Skeletal muscle satellite cell (primary cell): ENCODE data around the gene CLCN7.
A peak's percentile ranks its signal among the peaks of the same experiment; 100 is the strongest.

Source experiments
- H3K27me3 ChIP-seq: 2 replicates; pipeline ENCODE4 v1.7.0; 2013; ENCODE audit warnings: low read length; ENCODE audit not compliant: control insufficient read depth, insufficient read depth
- H3K36me3 ChIP-seq: 2 replicates; pipeline ENCODE4 v1.7.0; 2013; ENCODE audit warnings: mild to moderate bottlenecking, control low read depth, low read length; ENCODE audit not compliant: insufficient read depth
- H3K4me1 ChIP-seq: 2 replicates; pipeline ENCODE4 v1.7.0; 2013; ENCODE audit warnings: low read length; ENCODE audit not compliant: control insufficient read depth, insufficient read depth
- H3K4me2 ChIP-seq: 2 replicates; pipeline ENCODE4 v1.7.0; 2013; ENCODE audit warnings: mild to moderate bottlenecking, low read length
- H3K4me3 ChIP-seq: 2 replicates; pipeline ENCODE4 v1.7.0; 2013; ENCODE audit warnings: low read length
- H3K9ac ChIP-seq: 2 replicates; pipeline ENCODE4 v1.7.0; 2013; ENCODE audit warnings: mild to moderate bottlenecking, low read depth, low read length, moderate library complexity
- H3K9me3 ChIP-seq: replicated peaks from 2 replicates; pipeline ENCODE4 v1.7.0; 2013; ENCODE audit warnings: mild to moderate bottlenecking, control low read depth, low read length

CLCN7 gene

DNA sequence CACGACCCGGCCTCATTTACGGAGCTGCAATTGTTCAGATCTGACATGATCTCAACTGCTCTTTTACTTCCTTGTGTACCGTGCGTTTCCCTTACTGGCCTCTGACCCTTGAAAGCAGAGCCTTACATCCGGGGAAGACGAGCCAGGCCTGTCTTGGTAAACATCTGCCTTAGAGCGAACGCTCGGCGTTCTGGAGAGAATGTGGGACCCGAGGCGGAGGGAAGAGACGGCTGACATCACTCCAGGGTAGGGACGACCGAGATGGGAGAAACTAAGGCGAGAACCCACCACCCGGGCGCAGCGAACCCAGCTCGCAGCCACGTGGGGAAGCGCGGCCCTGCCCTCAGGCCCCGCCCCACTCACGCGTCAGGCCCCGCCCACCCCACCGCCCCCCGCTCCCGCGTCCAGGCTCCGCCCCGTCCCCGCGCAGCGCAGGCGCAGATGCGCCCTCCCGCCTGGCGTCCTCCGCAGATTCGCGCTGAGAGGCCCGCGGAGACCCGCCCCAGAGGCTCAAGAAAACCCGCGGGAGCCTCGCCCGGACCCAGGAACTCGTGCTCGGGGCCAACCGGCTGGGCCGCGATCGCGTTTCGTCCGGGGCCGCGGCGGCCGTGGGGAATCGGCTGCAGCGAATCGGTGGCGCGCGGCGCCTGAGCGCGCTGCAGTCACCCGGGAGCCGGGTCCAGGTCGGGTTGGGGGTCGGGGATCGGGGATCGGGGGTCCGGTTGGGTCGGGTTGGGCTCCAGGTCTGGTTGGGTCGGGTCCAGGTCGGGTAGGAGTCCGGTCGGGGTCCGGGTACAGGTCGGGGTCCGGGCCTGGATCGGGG is 18.3 kb upstream of the CLCN7 start, which contains the start of gene TELO2:
TELO2 (plus strand) TSS at position 438 of the 823 bp plus-strand sequence. CDS start 922 bp downstream, outside the sequence.
- peak within 1 kb of the TSS; percentile 96 for H3K4me2 ChIP-seq
- no peaks in the 10 kb centered on the region for H3K27me3 ChIP-seq
- peak within 1 kb of the TSS; percentile 83 for H3K4me3 ChIP-seq
- peak within 1 kb of the TSS; percentile 92 for H3K9ac ChIP-seq
- peaks cover 20% of the 10 kb centered on the region for H3K4me1 ChIP-seq
- no peaks in the 10 kb centered on the region for H3K9me3 ChIP-seq
- H3K36me3 ChIP-seq = peaks cover 28% of the 10 kb centered on the region

GRCh38 chr16:1492082-1492922 is 17.5 kb upstream of the CLCN7 start:
- H3K4me1 ChIP-seq = peaks cover 20% of the 10 kb centered on the region
- H3K4me2 ChIP-seq = peak overlapping the region; percentile 96
- H3K4me3 ChIP-seq = peak overlapping the region; percentile 83
- H3K27me3 ChIP-seq = no peaks in the 10 kb centered on the region
- H3K9ac ChIP-seq = peak overlapping the region; percentile 92
- peaks cover 23% of the 10 kb centered on the region for H3K36me3 ChIP-seq
- no peaks in the 10 kb centered on the region for H3K9me3 ChIP-seq

DNA sequence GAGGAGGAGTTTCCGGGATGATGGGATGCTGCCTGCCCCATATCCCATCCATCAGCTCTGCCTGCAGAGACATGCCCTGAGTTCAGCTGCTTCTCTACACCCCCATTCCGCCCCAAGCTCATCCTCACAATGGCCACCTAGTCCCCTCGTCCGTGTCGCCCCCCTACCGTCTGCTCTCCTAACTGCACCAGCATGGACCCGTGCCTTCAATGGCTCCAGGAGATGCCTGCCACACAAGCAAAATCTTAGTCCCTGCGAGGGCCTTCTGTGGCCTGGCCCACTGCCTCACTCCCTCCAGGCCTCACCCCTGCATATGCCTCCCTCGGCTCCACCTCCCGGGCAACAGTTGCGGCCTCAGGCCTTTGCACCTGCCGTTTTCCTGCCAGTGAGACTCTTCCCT is 16.5 kb upstream of the CLCN7 start:
- H3K36me3 ChIP-seq = peaks cover 15% of the 10 kb centered on the region
- H3K4me1 ChIP-seq = peaks cover 20% of the 10 kb centered on the region
- no peak overlapping the region for H3K9ac ChIP-seq
- H3K4me2 ChIP-seq = no peak overlapping the region
- H3K4me3 ChIP-seq = no peak overlapping the region
- H3K9me3 ChIP-seq = no peaks in the 10 kb centered on the region
- H3K27me3 ChIP-seq = no peaks in the 10 kb centered on the region

DNA sequence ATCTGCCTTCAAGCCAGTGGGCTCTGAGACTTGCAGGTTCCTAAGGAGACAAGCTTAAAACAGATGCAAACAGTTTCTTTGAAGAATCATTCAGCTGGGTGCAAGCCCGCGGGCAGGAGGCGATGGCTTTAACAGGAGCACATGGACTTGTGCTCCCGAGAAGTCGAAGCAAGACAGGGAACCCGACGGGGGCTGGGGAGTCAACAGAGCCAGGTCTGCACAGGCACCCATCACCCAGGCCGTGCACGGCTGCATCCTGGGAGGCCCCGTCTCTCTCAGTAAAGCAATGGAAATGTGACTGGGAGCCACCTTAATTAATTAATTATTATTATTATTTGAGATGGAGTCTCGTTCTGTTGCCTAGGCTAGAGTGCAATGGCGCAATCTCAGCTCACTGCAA is 14.2 kb upstream of the CLCN7 start:
- Histone ChIP-seq H3K4me3 (no peak overlapping the region), H3K4me1 (peaks cover 7% of the 10 kb centered on the region), H3K9me3 (no peaks in the 10 kb centered on the region), H3K36me3 (no peaks in the 10 kb centered on the region), H3K9ac (no peak overlapping the region), H3K4me2 (no peak overlapping the region), H3K27me3 (peaks cover 5% of the 10 kb centered on the region)

- H3K4me2 ChIP-seq = no peak within 1 kb of the TSS
- peaks cover 5% of the 10 kb centered on the region for H3K4me1 ChIP-seq
- H3K9ac ChIP-seq = no peak within 1 kb of the TSS
- no peak within 1 kb of the TSS for H3K4me3 ChIP-seq
- no peaks in the 10 kb centered on the region for H3K9me3 ChIP-seq
- peaks cover 9% of the 10 kb centered on the region for H3K27me3 ChIP-seq
- H3K36me3 ChIP-seq = no peaks in the 10 kb centered on the region
Measured at GRCh38 chr16:1488619-1489018, 13.8 kb upstream of the CLCN7 start, which contains the start of gene PTX4. PTX4 (minus strand) TSS chr16:1488944; CDS start chr16:1488909, 35 bp downstream.

DNA sequence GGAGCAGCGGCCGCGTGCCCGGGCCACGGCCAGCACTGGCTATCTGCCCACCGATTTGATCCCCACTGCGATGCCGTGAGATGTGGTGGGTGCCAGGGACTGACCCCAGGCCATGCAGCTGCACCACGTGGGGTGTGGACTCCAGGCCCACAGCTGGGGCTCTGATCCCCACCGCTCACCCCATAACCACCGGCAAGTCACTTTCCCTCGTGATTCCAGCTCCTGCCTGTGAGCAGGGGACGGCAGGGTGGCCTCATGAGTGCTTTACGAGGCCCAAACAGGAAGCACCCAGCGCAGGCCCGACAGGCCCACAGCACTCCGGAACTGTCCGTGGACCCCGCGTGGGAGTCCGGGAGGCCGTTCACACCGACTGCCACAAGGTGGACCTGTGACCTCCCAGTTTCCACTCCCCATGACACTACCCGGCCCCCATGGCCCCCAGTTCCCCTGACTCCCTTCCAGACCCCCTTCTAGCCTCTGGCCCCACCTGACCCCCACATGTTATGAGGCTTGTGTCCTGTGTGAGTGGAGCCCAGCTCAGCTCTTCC is 13.3 kb upstream of the CLCN7 start:
- no peaks in the 10 kb centered on the region for H3K9me3 ChIP-seq
- H3K27me3 ChIP-seq = peaks cover 10% of the 10 kb centered on the region
- peaks cover 5% of the 10 kb centered on the region for H3K4me1 ChIP-seq
- H3K36me3 ChIP-seq = no peaks in the 10 kb centered on the region
- H3K9ac ChIP-seq = no peak overlapping the region
- no peak overlapping the region for H3K4me3 ChIP-seq
- H3K4me2 ChIP-seq = no peak overlapping the region

- Histone ChIP-seq H3K9ac (no peak overlapping the region), H3K4me1 (no peaks in the 10 kb centered on the region), H3K4me2 (no peak overlapping the region), H3K4me3 (no peak overlapping the region), H3K36me3 (no peaks in the 10 kb centered on the region), H3K9me3 (no peaks in the 10 kb centered on the region), H3K27me3 (peaks cover 10% of the 10 kb centered on the region)
Measured at GRCh38 chr16:1487395-1488053, 12.7 kb upstream of the CLCN7 start.

DNA sequence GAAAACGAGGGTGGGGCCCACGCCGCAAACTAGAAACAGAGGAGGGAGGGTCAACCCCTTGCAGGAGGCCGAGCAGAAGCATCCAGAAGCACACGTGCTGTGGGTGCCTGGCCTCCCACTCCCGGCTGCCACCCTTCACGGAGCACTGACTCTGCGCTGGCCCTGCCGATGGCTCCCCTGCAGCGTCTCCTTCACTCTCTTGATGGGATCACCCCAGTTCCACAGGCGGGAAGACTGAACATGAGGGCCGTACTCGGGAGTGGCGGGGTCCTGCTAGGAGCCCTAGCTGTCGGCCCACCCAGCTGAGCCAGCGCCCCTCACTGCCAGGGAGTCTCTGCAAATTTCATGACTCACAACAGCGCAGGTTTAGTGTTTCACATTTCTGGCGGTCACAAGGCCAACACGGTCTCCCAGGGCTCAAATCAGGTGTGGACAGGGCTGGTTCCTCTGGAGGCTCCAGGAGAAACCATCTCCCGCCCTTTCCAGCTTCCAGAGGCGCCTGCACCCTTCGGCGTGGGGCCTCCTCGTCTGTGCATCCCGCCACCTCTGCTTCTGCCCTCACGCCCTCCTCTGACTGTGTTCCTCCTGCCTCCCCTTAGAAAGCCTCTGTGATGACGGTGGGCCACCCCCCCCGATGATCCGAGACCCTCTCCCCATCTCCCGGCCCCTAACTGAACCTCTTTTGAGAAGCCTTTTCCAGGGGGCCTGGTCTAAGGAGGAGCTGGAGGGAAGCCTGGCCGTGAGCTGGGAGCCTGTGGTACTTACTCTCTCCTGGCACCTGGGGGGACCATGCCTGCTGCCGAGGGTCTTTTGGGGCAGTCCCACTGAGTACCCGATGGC is 11.9 kb upstream of the CLCN7 start:
- Histone ChIP-seq H3K9me3 (no peaks in the 10 kb centered on the region), H3K4me1 (peaks cover 4% of the 10 kb centered on the region), H3K9ac (no peak overlapping the region), H3K4me2 (no peak overlapping the region), H3K36me3 (no peaks in the 10 kb centered on the region), H3K4me3 (no peak overlapping the region), H3K27me3 (peaks cover 10% of the 10 kb centered on the region)

DNA sequence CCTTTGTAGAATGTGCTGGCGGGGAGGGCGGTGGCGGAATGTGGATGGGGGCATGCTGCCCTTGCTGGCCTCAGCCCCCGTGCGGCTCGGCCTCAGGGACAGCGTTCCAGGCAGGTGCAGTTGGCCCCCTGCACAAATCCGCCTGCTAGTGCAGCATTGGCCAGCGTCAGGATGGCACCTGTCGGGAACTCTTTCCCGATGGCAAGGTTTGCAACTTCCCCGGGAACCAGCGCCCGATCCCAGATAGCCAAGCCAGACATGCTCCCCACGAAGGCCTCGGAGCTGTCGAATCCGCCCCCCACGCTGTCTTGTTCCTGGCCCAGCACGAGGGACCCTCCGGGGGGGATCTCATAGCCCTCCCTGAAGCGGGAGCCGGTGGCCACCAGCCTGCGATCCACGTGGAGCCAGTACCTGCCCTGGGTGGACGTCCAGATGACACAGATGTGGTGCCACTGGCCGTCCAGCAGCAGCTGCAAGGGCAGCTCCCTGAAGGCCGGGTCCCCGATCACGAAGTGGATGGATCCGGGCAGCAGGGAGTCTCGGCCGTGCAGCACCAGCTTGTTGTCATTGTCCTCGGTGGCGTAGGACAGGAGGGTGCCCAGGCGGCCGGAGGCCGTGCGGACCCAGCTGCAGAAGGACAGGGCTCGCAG is 11.1 kb upstream of the CLCN7 start:
- no peak overlapping the region for H3K9ac ChIP-seq
- H3K27me3 ChIP-seq = peaks cover 10% of the 10 kb centered on the region
- no peaks in the 10 kb centered on the region for H3K9me3 ChIP-seq
- H3K4me2 ChIP-seq = no peak overlapping the region
- H3K36me3 ChIP-seq = no peaks in the 10 kb centered on the region
- H3K4me1 ChIP-seq = peaks cover 4% of the 10 kb centered on the region
- H3K4me3 ChIP-seq = no peak overlapping the region
